SK-N-SH treated with all-trans-retinoic acid at 6 μM for 48 hours (cell line): Measurements from ENCODE around the gene DNM1.

ENCODE experiments used
- ATAC-seq: fragments of 200-7000 bp; cut with Tn5 transposase; 3 replicates; pipeline ENCODE4 v1.9.1; 2020; ENCODE audit warnings: mild to moderate bottlenecking, moderate library complexity
- ARNTL ChIP-seq: fragments of 450-650 bp; formaldehyde crosslinking; IDR thresholded peaks from 2 replicates; pipeline ENCODE4 v1.5.0; 2020; ENCODE audit warnings: low read depth, mild to moderate bottlenecking, moderate library complexity, borderline replicate concordance
- BACH2 ChIP-seq: fragments of 250-450 bp; sonication (Bioruptor Pico); IDR thresholded peaks from 2 replicates; pipeline ENCODE4 v1.9.0; 2021; ENCODE audit warnings: mild to moderate bottlenecking, borderline replicate concordance
- CREB5 ChIP-seq: fragments of 250-450 bp; sonication (Bioruptor Pico); IDR thresholded peaks from 2 replicates; pipeline ENCODE4 v1.5.1; 2020; ENCODE audit warnings: low read depth, mild to moderate bottlenecking, moderate library complexity
- CSDC2 ChIP-seq: fragments of 250-450 bp; sonication (Bioruptor Pico); IDR thresholded peaks from 2 replicates; pipeline ENCODE4 v1.5.0; 2020; ENCODE audit warnings: mild to moderate bottlenecking, moderate library complexity
- CSRNP3 ChIP-seq: fragments of 250-450 bp; sonication (Bioruptor Pico); IDR thresholded peaks from 2 replicates; pipeline ENCODE4 v1.5.1; 2021; ENCODE audit warnings: mild to moderate bottlenecking, moderate library complexity
- ESRRG ChIP-seq: fragments of 250-450 bp; sonication (Bioruptor Pico); IDR thresholded peaks from 2 replicates; pipeline ENCODE4 v1.6.1; 2021; ENCODE audit warnings: mild to moderate bottlenecking
- GLIS3 ChIP-seq: fragments of 250-450 bp; sonication (Bioruptor Pico); IDR thresholded peaks from 2 replicates; pipeline ENCODE4 v1.5.0; 2020; ENCODE audit warnings: mild to moderate bottlenecking, moderate library complexity
- ISL1 ChIP-seq: fragments of 250-450 bp; sonication (Bioruptor Pico); IDR thresholded peaks from 2 replicates; pipeline ENCODE4 v2.1.2; 2022; ENCODE audit warnings: mild to moderate bottlenecking, moderate library complexity
- PATZ1 ChIP-seq: fragments of 250-450 bp; sonication (Bioruptor Pico); IDR thresholded peaks from 2 replicates; pipeline ENCODE4 v1.8.0; 2020; ENCODE audit warnings: mild to moderate bottlenecking, moderate library complexity, borderline replicate concordance
- POU6F1 ChIP-seq: fragments of 250-450 bp; sonication (Bioruptor Pico); IDR thresholded peaks from 2 replicates; pipeline ENCODE4 v1.8.0; 2021; ENCODE audit warnings: low read depth, mild to moderate bottlenecking, moderate library complexity, borderline replicate concordance
- RARB ChIP-seq: fragments of 250-450 bp; sonication (Bioruptor Pico); IDR thresholded peaks from 2 replicates; pipeline ENCODE4 v1.8.0; 2021; ENCODE audit warnings: mild to moderate bottlenecking, moderate library complexity
- SNAI2 ChIP-seq: fragments of 250-450 bp; sonication (Bioruptor Pico); IDR thresholded peaks from 2 replicates; pipeline ENCODE4 v1.5.0; 2020; ENCODE audit warnings: mild to moderate bottlenecking, moderate library complexity
- TCF4 ChIP-seq: fragments of 250-450 bp; sonication (Bioruptor Pico); IDR thresholded peaks from 2 replicates; pipeline ENCODE4 v1.8.0; 2021; ENCODE audit warnings: mild to moderate bottlenecking, moderate library complexity, borderline replicate concordance
- TOX ChIP-seq: fragments of 250-450 bp; sonication (Bioruptor Pico); IDR thresholded peaks from 2 replicates; pipeline ENCODE4 v1.8.0; 2021; ENCODE audit warnings: mild to moderate bottlenecking, moderate library complexity, borderline replicate concordance
- TSHZ2 ChIP-seq: fragments of 250-450 bp; sonication (Bioruptor Pico); IDR thresholded peaks from 2 replicates; pipeline ENCODE4 v1.5.0; 2020; ENCODE audit warnings: mild to moderate bottlenecking, moderate library complexity
- ZC3H10 ChIP-seq: fragments of 250-450 bp; sonication (Bioruptor Pico); IDR thresholded peaks from 2 replicates; pipeline ENCODE4 v1.5.1; 2021; ENCODE audit warnings: mild to moderate bottlenecking, moderate library complexity
- ZFP3 ChIP-seq: fragments of 250-450 bp; sonication (Bioruptor Pico); IDR thresholded peaks from 2 replicates; pipeline ENCODE4 v1.5.0; 2020; ENCODE audit warnings: mild to moderate bottlenecking, moderate library complexity
- ZFP30 ChIP-seq: fragments of 450-650 bp; formaldehyde crosslinking; IDR thresholded peaks from 2 replicates; pipeline ENCODE4 v1.5.0; 2022; ENCODE audit warnings: mild to moderate bottlenecking, moderate library complexity
- ZNF565 ChIP-seq: fragments of 450-650 bp; formaldehyde crosslinking; conservative IDR thresholded peaks from 2 replicates; pipeline ENCODE4 v1.5.0; 2020; ENCODE audit warnings: low read depth, mild to moderate bottlenecking, moderate library complexity
- ZNF70 ChIP-seq: fragments of 450-650 bp; formaldehyde crosslinking; IDR thresholded peaks from 2 replicates; pipeline ENCODE4 v1.5.0; 2020; ENCODE audit warnings: mild to moderate bottlenecking, moderate library complexity
- ZNF8 ChIP-seq: fragments of 450-650 bp; formaldehyde crosslinking; IDR thresholded peaks from 2 replicates; pipeline ENCODE4 v1.5.0; 2020; ENCODE audit warnings: mild to moderate bottlenecking, moderate library complexity

The DNM1 gene

GRCh38 chr9:128288273-128289004, 85.3 kb downstream of the DNM1 start:
- no peak for TF ChIP-seq GLIS3 (CRISPR knock-in tag)
- no peak for TF ChIP-seq PATZ1
- TF ChIP-seq ZFP30 (CRISPR knock-in tag): no peak
- no peak for TF ChIP-seq ISL1 (CRISPR knock-in tag)
- no peak for TF ChIP-seq SNAI2 (CRISPR knock-in tag)
- no peak for TF ChIP-seq ZNF8
- no peak for TF ChIP-seq ZNF565 (CRISPR knock-in tag)
- no peak for TF ChIP-seq BACH2
- TF ChIP-seq ZC3H10 (CRISPR knock-in tag): no peak
- no peak for TF ChIP-seq ARNTL (CRISPR knock-in tag)
- TF ChIP-seq ZNF70 (CRISPR knock-in tag): no peak
- no peak for TF ChIP-seq TSHZ2 (CRISPR knock-in tag)
- TF ChIP-seq CSDC2 (CRISPR knock-in tag): no peak
- no peak for TF ChIP-seq CSRNP3 (CRISPR knock-in tag)
- no peak for TF ChIP-seq TOX (CRISPR knock-in tag)
- no peak for TF ChIP-seq ESRRG (CRISPR knock-in tag)
- TF ChIP-seq ZFP3 (CRISPR knock-in tag): no peak
- TF ChIP-seq RARB: no peak
- no peak for TF ChIP-seq POU6F1 (CRISPR knock-in tag)
- ATAC-seq: no peak

- ATAC-seq: no peak
- no peak for TF ChIP-seq PATZ1
Observed at GRCh38 chr9:128292009-128292408, 88.8 kb downstream of the DNM1 start.

GRCh38 chr9:128293091-128293490, 89.9 kb downstream of the DNM1 start:
- ATAC-seq: no peak
- TF ChIP-seq CREB5 (no peak), ZFP30 (CRISPR knock-in tag) (no peak), TCF4 (CRISPR knock-in tag) (no peak), TOX (CRISPR knock-in tag) (no peak), TSHZ2 (CRISPR knock-in tag) (no peak), POU6F1 (CRISPR knock-in tag) (no peak)
